ENCODE data around the gene JUP. TPM values are rescaled to one million over a fixed set of nuclear protein-coding genes. Genes with fewer than 3 reads are reported as not detected.

Gene JUP
- total and polyA plus RNA-seq, 2 of the 13 experiments (the other 11 are each of a cell fraction or from before 2014, with no cell fraction given): 12.1 to 20.6 TPM

DNA sequence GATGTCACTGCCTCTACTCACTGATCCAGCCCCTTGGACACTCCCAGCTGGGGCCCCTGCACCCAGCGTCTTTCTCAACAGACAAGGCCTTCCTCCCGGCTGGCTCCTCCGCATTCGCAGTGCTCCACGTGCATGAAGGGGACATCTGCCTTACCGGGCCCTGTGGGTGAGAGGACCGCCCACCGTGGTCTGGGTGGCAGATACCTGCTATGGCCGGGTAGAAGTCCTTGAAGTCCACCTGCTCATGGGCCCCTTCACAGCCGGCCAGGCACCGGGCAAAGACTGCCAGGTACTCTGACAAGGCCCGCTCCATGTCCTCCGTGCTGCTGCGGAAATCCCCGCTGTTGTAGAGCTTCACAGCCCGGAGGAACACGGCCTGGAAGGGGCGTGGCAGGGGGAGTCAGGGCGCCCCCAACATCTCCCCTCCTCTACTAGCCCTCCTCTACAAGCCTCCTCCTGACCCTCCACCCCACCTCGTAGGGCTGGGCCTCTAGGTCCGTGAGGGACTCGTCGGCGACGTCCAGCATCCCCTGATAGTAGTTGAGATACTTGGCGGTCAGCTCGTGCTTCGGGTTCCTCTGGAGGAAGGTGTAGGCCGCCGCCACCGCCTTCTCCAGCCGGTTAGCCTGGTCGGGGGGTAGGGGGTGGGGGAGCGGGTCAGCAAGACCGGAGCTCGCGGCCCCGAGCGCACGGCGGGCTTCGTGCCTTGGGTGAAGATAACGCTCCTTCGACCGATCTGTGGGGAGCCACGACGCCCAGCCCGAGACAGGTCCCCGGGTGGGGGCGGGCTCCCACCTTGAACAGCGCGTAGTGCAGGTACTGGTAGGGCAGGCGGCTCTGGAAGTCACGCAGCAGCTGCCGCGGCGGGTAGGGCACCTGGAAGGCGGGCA is 24.4 kb upstream of the JUP start (continued):
- TF ChIP-seq CBX1 (IDR thresholded peaks at IDR 0.05; ENCODE audit: low read depth) (no peak), YY1 (IDR thresholded peaks at IDR 0.05; ENCODE audit: insufficient read depth, insufficient replicate concordance, low read depth, low read length) (peak; percentile 7), ZNF562 (CRISPR knock-in tag; IDR thresholded peaks at IDR 0.05; ENCODE audit: borderline replicate concordance) (no peak), ATM (IDR thresholded peaks at IDR 0.05; ENCODE audit: borderline replicate concordance) (no peak), MEIS1 (CRISPR knock-in tag; IDR thresholded peaks at IDR 0.05; ENCODE audit: borderline replicate concordance) (no peak), MYC (CRISPR knock-in tag; IDR thresholded peaks at IDR 0.05; ENCODE audit: borderline replicate concordance) (no peak), ZBTB43 (CRISPR knock-in tag; conservative IDR thresholded peaks at IDR 0.05) (no peak), MEF2D (CRISPR knock-in tag; IDR thresholded peaks at IDR 0.05) (peak; percentile 23; the same call in 1 of the 2 replicates), ZNF367 (CRISPR knock-in tag; IDR thresholded peaks at IDR 0.05; ENCODE audit: borderline replicate concordance) (no peak), ZNF510 (CRISPR knock-in tag; IDR thresholded peaks at IDR 0.05; ENCODE audit: low read depth) (no peak), RBFOX2 (IDR thresholded peaks at IDR 0.05; ENCODE audit: low read depth, low read length) (no peak), HOXA9 (CRISPR knock-in tag; IDR thresholded peaks at IDR 0.05; ENCODE audit: borderline replicate concordance) (no peak; the same call in 1 of the 2 replicates), SAP130 (CRISPR knock-in tag; IDR thresholded peaks at IDR 0.05; ENCODE audit: low read depth) (no peak), GATA4 (IDR thresholded peaks at IDR 0.05; ENCODE audit: borderline replicate concordance, low read depth) (no peak), ZNF180 (CRISPR knock-in tag; IDR thresholded peaks at IDR 0.05; ENCODE audit: borderline replicate concordance, low read depth) (no peak), SNAI1 (CRISPR knock-in tag; IDR thresholded peaks at IDR 0.05; ENCODE audit: borderline replicate concordance) (no peak), AKAP8 (CRISPR knock-in tag; IDR thresholded peaks at IDR 0.05) (no peak), TBL1XR1 (IDR thresholded peaks at IDR 0.05; ENCODE audit: borderline replicate concordance, low read length, partially characterized antibody) (no peak), ZNF124 (CRISPR knock-in tag; IDR thresholded peaks at IDR 0.05) (no peak)
- TF ChIP-seq, protein P1, sequence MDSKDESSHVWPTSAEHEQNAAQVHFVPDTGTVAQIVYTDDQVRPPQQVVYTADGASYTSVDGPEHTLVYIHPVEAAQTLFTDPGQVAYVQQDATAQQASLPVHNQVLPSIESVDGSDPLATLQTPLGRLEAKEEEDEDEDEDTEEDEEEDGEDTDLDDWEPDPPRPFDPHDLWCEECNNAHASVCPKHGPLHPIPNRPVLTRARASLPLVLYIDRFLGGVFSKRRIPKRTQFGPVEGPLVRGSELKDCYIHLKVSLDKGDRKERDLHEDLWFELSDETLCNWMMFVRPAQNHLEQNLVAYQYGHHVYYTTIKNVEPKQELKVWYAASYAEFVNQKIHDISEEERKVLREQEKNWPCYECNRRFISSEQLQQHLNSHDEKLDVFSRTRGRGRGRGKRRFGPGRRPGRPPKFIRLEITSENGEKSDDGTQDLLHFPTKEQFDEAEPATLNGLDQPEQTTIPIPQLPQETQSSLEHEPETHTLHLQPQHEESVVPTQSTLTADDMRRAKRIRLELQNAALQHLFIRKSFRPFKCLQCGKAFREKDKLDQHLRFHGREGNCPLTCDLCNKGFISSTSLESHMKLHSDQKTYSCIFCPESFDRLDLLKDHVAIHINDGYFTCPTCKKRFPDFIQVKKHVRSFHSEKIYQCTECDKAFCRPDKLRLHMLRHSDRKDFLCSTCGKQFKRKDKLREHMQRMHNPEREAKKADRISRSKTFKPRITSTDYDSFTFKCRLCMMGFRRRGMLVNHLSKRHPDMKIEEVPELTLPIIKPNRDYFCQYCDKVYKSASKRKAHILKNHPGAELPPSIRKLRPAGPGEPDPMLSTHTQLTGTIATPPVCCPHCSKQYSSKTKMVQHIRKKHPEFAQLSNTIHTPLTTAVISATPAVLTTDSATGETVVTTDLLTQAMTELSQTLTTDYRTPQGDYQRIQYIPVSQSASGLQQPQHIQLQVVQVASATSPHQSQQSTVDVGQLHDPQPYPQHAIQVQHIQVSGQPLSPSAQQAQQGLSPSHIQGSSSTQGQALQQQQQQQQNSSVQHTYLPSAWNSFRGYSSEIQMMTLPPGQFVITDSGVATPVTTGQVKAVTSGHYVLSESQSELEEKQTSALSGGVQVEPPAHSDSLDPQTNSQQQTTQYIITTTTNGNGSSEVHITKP (CRISPR knock-in tag; IDR thresholded peaks at IDR 0.05; ENCODE audit: low read depth): no peak
- TF ChIP-seq, protein P2, sequence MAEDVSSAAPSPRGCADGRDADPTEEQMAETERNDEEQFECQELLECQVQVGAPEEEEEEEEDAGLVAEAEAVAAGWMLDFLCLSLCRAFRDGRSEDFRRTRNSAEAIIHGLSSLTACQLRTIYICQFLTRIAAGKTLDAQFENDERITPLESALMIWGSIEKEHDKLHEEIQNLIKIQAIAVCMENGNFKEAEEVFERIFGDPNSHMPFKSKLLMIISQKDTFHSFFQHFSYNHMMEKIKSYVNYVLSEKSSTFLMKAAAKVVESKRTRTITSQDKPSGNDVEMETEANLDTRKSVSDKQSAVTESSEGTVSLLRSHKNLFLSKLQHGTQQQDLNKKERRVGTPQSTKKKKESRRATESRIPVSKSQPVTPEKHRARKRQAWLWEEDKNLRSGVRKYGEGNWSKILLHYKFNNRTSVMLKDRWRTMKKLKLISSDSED (CRISPR knock-in tag; IDR thresholded peaks at IDR 0.05): no peak
- TF ChIP-seq, protein P3, sequence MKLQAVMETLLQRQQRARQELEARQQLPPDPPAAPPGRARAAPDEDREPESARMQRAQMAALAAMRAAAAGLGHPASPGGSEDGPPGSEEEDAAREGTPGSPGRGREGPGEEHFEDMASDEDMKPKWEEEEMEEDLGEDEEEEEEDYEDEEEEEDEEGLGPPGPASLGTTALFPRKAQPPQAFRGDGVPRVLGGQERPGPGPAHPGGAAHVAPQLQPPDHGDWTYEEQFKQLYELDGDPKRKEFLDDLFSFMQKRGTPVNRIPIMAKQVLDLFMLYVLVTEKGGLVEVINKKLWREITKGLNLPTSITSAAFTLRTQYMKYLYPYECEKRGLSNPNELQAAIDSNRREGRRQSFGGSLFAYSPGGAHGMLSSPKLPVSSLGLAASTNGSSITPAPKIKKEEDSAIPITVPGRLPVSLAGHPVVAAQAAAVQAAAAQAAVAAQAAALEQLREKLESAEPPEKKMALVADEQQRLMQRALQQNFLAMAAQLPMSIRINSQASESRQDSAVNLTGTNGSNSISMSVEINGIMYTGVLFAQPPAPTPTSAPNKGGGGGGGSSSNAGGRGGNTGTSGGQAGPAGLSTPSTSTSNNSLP (IDR thresholded peaks at IDR 0.05; ENCODE audit: low read depth, low read length): no peak
